ENCODE results near the gene APOL4.

DNA sequence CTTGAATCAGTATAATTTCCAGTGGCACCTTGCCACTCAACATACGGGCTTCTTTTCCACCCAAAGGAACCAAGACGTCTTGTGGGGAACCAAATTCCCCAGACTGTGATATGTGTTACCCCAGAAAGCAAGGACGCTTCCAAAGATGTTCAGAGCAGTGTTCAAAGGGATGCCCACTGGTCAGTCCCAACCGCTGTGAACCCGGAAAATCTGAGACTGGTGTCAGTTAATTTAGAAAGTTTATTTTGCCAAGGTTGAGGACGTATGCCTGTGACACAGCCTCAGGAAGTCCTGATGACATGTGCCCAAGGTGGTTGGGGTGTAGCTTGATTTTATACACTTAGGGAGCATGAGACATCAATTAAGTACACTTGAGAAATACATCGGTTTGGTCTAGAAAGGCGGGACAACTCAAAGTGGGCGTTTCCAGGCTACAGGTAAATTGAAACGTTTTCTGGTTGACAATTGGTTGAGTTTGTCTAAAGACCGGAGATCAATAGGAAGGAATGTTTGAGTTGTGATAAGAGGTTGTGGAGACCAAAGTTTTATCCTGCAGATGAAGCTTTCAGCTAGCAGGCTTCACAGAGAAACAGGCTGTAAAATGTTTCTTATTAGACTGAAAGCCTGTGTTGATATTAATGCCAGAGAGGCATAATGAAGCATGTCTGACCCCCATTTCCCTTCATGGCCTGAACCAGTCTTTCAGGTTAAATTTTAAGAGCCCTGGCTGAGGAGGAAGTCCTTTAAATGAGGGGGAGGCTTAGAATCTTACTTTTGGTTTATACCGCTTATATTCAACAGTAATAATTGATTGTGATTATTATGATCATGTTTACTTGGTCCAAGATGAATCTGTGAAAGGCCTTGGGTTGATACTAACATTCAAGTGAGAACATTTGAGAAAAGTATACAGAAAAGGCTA, 47.8 kb downstream of the APOL4 start:
- TF ChIP-seq, protein P1, sequence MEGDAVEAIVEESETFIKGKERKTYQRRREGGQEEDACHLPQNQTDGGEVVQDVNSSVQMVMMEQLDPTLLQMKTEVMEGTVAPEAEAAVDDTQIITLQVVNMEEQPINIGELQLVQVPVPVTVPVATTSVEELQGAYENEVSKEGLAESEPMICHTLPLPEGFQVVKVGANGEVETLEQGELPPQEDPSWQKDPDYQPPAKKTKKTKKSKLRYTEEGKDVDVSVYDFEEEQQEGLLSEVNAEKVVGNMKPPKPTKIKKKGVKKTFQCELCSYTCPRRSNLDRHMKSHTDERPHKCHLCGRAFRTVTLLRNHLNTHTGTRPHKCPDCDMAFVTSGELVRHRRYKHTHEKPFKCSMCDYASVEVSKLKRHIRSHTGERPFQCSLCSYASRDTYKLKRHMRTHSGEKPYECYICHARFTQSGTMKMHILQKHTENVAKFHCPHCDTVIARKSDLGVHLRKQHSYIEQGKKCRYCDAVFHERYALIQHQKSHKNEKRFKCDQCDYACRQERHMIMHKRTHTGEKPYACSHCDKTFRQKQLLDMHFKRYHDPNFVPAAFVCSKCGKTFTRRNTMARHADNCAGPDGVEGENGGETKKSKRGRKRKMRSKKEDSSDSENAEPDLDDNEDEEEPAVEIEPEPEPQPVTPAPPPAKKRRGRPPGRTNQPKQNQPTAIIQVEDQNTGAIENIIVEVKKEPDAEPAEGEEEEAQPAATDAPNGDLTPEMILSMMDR (optimal IDR thresholded peaks at IDR 0.05 in 1 of 3, IDR thresholded peaks at IDR 0.05 in 1 of 3, conservative IDR thresholded peaks at IDR 0.05 in 1 of 3; ENCODE audit: extremely low read depth in 1 of 3, insufficient read depth in 2 of 3, low read length in 3 of 3), result no peak
- TF ChIP-seq EZH2 (IDR thresholded peaks at IDR 0.05; ENCODE audit: low read length), result no peak

Measured in keratinocyte (primary cell).